Fibroblast of villous mesenchyme (primary cell): ENCODE measurements around the gene C2CD2. TPM values are rescaled to one million over a fixed set of nuclear protein-coding genes. Genes with fewer than 3 reads are reported as not detected.

Source experiments
- DNase-seq: peaks from one replicate; pipeline ENCODE4 v3.0.0-alpha.2; 2010; ENCODE audit warnings: low read depth
- H3K4me3 ChIP-seq: 2 replicates; pipeline ENCODE4 v1.5.1; 2011; ENCODE audit warnings: low read depth, mild to moderate bottlenecking, low read length
- CTCF ChIP-seq: IDR thresholded peaks from 2 replicates; pipeline ENCODE4 v1.5.1; 2012; ENCODE audit warnings: low read depth, mild to moderate bottlenecking, low read length; ENCODE audit not compliant: insufficient read depth
- total RNA-seq: library from RNA; depleted of rRNA; stranded (reverse); fragments of >200 nt; gene quantifications from 2 replicates; pipeline ENCODE4 v1.2.3, GENCODE V29; 2012

Gene C2CD2
- total RNA-seq, 1 donor: 25.0 TPM

GRCh38 chr21:41971891-41972290 lies 18.1 kb upstream of the C2CD2 start:
- TF ChIP-seq CTCF: no peak
- no peak for DNase-seq
- no peak overlapping the region for H3K4me3 ChIP-seq

GRCh38 chr21:41970751-41971653 lies 17.2 kb upstream of the C2CD2 start:
- no peak overlapping the region for H3K4me3 ChIP-seq
- no peak for DNase-seq
- TF ChIP-seq CTCF: no peak

- DNase-seq: no peak
- H3K4me3 ChIP-seq: no peak overlapping the region
- no peak for TF ChIP-seq CTCF
Measured at GRCh38 chr21:41970106-41970391, 16.2 kb upstream of the C2CD2 start.

- TF ChIP-seq CTCF: no peak
- H3K4me3 ChIP-seq: no peak overlapping the region
- no peak for DNase-seq
Measured at GRCh38 chr21:41967708-41968107, 13.9 kb upstream of the C2CD2 start.

GRCh38 chr21:41966872-41967621 lies 13.2 kb upstream of the C2CD2 start:
- no peak overlapping the region for H3K4me3 ChIP-seq
- TF ChIP-seq CTCF: no peak
- no peak for DNase-seq

- no peak overlapping the region for H3K4me3 ChIP-seq
- no peak for TF ChIP-seq CTCF
- no peak for DNase-seq
Measured at GRCh38 chr21:41966041-41966833, 12.4 kb upstream of the C2CD2 start.
